ENCODE measurements around the gene KRT84. TPM values are rescaled to one million over a fixed set of nuclear protein-coding genes. Genes with fewer than 3 reads are reported as not detected.

KRT84 gene
- polyA plus RNA-seq, 3 donors from 2014 or later, result not detected

DNA sequence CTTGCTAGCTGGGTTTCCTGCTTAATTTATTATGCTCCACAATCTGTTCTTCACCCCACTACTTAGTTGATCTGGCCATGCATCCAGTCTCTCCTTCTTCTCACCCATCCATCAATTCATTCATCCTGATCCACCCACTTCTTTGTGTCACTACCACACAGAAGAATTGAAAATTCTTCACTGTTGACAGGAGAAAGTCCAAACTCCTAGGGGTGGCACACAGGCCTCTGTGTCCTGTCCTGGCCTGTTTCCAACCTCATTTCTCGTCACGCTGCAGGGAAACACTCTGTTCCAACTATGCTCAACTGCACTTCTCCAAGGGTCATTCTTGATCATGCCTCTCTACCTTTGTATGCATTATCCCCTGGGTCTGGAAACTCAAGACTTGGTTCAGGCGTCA lies 53.6 kb downstream of the KRT84 start:
- peaks cover 0 to 6% (median 4%) of the 10 kb centered on the region in 3 donors for H3K36me3 Mint-ChIP-seq
- peaks cover 0 to 4% (median 0%) of the 10 kb centered on the region in 6 donors for H3K9me3 Mint-ChIP-seq
- peaks cover 4 to 10% (median 4%) of the 10 kb centered on the region in 3 donors for H3K27me3 Mint-ChIP-seq (ENCODE audit: low read depth in 3 of 3)
- no peak for DNase-seq
- H3K4me1 Mint-ChIP-seq, result peaks cover 1 to 7% of the 10 kb centered on the region in 2 donors
- H3K4me3 Mint-ChIP-seq, result no peak overlapping the region
- H3K27ac Mint-ChIP-seq, result no peak overlapping the region

DNA sequence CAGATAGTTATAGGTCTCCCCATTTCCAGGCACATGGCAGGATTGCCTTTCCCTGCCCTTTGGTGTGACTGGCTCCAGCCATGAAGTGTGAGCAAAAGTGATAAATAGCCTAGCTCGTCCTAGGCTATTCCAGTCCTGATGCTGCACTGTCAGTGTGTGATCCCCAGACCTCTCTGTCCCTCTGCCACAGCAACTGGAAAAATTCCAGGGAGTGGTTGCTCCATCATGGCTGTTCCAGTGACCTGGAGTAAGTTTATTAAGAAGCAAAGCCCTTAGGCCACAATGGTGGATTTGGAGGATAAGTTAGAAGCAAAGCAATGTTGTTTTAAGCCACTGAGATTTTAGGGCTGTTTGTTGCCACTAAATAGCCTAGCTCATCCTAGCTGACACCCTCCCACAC lies 54.4 kb downstream of the KRT84 start:
- Mint-ChIP-seq H3K36me3 (peaks cover 0 to 6% (median 0%) of the 10 kb centered on the region in 3 donors), H3K9me3 (no peaks in the 10 kb centered on the region), H3K27ac (no peak overlapping the region), H3K4me3 (no peak overlapping the region), H3K4me1 (peaks cover 1 to 7% of the 10 kb centered on the region in 2 donors), H3K27me3 (ENCODE audit: low read depth in 3 of 3) (peaks cover 2 to 11% (median 4%) of the 10 kb centered on the region in 3 donors)
- no peak for DNase-seq

DNA sequence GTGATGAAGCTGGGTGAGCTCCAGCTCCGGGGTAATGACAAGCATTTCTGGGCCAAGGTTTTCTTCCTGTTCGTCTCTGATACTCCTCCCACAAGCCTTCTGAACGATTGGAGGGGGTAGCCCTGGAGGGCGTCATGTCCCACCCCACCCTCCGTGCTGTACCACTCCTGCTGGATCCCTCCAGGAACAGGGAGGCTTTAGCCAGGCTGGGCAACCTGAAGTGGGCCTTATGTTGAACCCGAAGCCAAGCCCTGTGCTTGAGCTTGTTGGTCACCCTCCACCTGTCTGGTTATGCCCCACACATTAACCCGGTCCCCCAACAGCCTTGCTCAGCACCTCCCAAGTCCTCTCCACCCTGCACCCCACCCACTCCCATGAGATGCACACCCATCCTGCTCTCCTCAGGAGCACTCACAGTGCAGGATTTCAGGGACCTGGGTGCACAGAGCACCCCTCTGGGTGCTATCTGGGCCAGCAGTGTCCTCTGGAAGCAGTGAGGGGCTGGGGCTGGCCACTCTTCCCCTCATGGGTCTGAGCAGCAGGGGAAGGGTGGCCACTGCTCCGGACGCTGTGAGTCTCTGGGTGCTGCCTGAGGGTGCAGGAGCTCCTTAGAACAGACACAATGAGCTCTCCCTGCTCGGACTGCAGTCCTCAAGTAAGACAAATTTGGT lies 57.5 kb downstream of the KRT84 start:
- H3K27ac Mint-ChIP-seq, result no peak overlapping the region
- peaks cover 1 to 7% of the 10 kb centered on the region in 2 donors for H3K4me1 Mint-ChIP-seq
- H3K9me3 Mint-ChIP-seq, result no peaks in the 10 kb centered on the region
- peak overlapping the region in 1 of 5 donors; percentile 15 for H3K4me3 Mint-ChIP-seq
- DNase-seq, result no peak
- H3K27me3 Mint-ChIP-seq (ENCODE audit: low read depth in 3 of 3), result peaks cover 3 to 11% (median 8%) of the 10 kb centered on the region in 3 donors
- peaks cover 0 to 6% (median 0%) of the 10 kb centered on the region in 3 donors for H3K36me3 Mint-ChIP-seq

Other genes with a start within 250 kb of the KRT84 start
- not detected for gene KRT80, start 193.6 kb downstream of the KRT84 start, polyA plus RNA-seq
- not detected for gene KRT7, start 152.4 kb downstream of the KRT84 start, polyA plus RNA-seq
- gene KRT86, start 111.0 kb downstream of the KRT84 start, polyA plus RNA-seq, result 10 to 100 TPM in 2 of 3 donors, 1 to 10 TPM in 1; 6.6 to 13.1 (median 12.5) TPM
- gene KRT81, start 94.1 kb downstream of the KRT84 start, polyA plus RNA-seq, result 1 to 10 TPM; 2.2 to 3.7 (median 3.6) TPM
- gene KRT83, start 64.3 kb downstream of the KRT84 start, polyA plus RNA-seq, result not detected
- gene KRT85, start 18.2 kb downstream of the KRT84 start, polyA plus RNA-seq, result not detected
- not detected for gene KRT82, start 20.7 kb upstream of the KRT84 start, polyA plus RNA-seq
- not detected for gene KRT75, start 48.7 kb upstream of the KRT84 start, polyA plus RNA-seq
- under 1 TPM in 1 of 3 donors, not detected in 2; 0.82 TPM for gene KRT6B, start 66.5 kb upstream of the KRT84 start, polyA plus RNA-seq
- gene KRT6C, start 88.2 kb upstream of the KRT84 start, polyA plus RNA-seq, result not detected
- not detected for gene KRT6A, start 107.6 kb upstream of the KRT84 start, polyA plus RNA-seq
- gene KRT5, start 134.7 kb upstream of the KRT84 start, polyA plus RNA-seq, result not detected
- gene KRT71, start 167.5 kb upstream of the KRT84 start, polyA plus RNA-seq, result not detected
- gene KRT74, start 188.2 kb upstream of the KRT84 start, polyA plus RNA-seq, result not detected
- under 1 TPM in 2 of 3 donors, not detected in 1; 0.34 to 0.93 TPM for gene KRT72, start 215.8 kb upstream of the KRT84 start, polyA plus RNA-seq
- 1 to 10 TPM in 1 of 3 donors, under 1 TPM in 1, not detected in 1; 0.82 to 3.3 TPM for gene KRT73, start 232.9 kb upstream of the KRT84 start, polyA plus RNA-seq